Astrocyte (in vitro differentiated cells and primary cell): ENCODE data around the gene RHBDL3.

ENCODE experiments used
- EZH2 ChIP-seq: IDR thresholded peaks from 2 replicates; pipeline ENCODE4 v1.6.1; 2012; ENCODE audit warnings: mild to moderate bottlenecking, low read length, inconsistent platforms; ENCODE audit not compliant: insufficient read depth
- TF ChIP-seq, protein P1 (sequence below): IDR thresholded peaks from 2 replicates; pipeline ENCODE4 v1.5.1; 2011; ENCODE audit warnings: low read depth, mild to moderate bottlenecking, inconsistent platforms, low read length, moderate library complexity; ENCODE audit not compliant: insufficient read depth

- TF ChIP-seq, protein P1, sequence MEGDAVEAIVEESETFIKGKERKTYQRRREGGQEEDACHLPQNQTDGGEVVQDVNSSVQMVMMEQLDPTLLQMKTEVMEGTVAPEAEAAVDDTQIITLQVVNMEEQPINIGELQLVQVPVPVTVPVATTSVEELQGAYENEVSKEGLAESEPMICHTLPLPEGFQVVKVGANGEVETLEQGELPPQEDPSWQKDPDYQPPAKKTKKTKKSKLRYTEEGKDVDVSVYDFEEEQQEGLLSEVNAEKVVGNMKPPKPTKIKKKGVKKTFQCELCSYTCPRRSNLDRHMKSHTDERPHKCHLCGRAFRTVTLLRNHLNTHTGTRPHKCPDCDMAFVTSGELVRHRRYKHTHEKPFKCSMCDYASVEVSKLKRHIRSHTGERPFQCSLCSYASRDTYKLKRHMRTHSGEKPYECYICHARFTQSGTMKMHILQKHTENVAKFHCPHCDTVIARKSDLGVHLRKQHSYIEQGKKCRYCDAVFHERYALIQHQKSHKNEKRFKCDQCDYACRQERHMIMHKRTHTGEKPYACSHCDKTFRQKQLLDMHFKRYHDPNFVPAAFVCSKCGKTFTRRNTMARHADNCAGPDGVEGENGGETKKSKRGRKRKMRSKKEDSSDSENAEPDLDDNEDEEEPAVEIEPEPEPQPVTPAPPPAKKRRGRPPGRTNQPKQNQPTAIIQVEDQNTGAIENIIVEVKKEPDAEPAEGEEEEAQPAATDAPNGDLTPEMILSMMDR, result no peak
- no peak for TF ChIP-seq EZH2
Observed at GRCh38 chr17:32330147-32330546, 64.5 kb downstream of the RHBDL3 start.
